Activated naive CD8-positive, alpha-beta T cell treated with anti-CD3 and anti-CD28 coated beads, Interleukin-2, amount 10 ng/mL, durations not matched to agents 7 days and 5 days (primary cell): ENCODE data around the gene CIZ1. TPM values are rescaled to one million over a fixed set of nuclear protein-coding genes. Genes with fewer than 3 reads are reported as not detected.
A peak's percentile ranks its signal among the peaks of the same experiment; 100 is the strongest.

Source experiments
- ATAC-seq: fragments of 150-1000 bp; cut with Tn5 transposase; one replicate; pipeline ENCODE4 v1.10.0; 2021; ENCODE audit warnings: low read depth, moderate library complexity
- POLR2A ChIA-PET: fragments of 350-600 bp; sonication (Branson Sonifier 250); formaldehyde crosslinking; loops from one replicate; lab custom pipeline; 2021; ENCODE audit warnings: antibody characterized with exemption; lab: Charles Lee
- DNase-seq: peaks from one replicate; pipeline ENCODE4 v3.0.0; 2021
- H3K27ac Mint-ChIP-seq: one replicate; pipeline ENCODE4 v1.8.0; 2022; ENCODE audit warnings: mild to moderate bottlenecking, mixed read lengths
- H3K27me3 Mint-ChIP-seq: one replicate; pipeline ENCODE4 v1.8.0; 2022; ENCODE audit warnings: mild to moderate bottlenecking, moderate library complexity, mixed read lengths
- H3K36me3 Mint-ChIP-seq: one replicate; pipeline ENCODE4 v1.8.0; 2021; ENCODE audit warnings: mild to moderate bottlenecking, mixed read lengths
- H3K4me1 Mint-ChIP-seq: one replicate; pipeline ENCODE4 v1.8.0; 2021; ENCODE audit warnings: mixed read lengths
- H3K4me3 Mint-ChIP-seq: one replicate; pipeline ENCODE4 v1.8.0; 2022; ENCODE audit warnings: mild to moderate bottlenecking, moderate library complexity, mixed read lengths
- H3K9me3 Mint-ChIP-seq: one replicate; pipeline ENCODE4 v1.8.0; 2021; ENCODE audit warnings: mixed read lengths
- total RNA-seq, 2 experiments: library from RNA; stranded (reverse); gene quantifications; one replicate each; pipeline ENCODE4 v1.2.3, GENCODE V29; 2021

Gene CIZ1
- total RNA-seq, 2 experiments from 2014 or later, result 149 to 152 TPM

GRCh38 chr9:128219831-128220230 is 28.5 kb upstream of the CIZ1 start:
- POLR2A ChIA-PET, result no interaction called here
- H3K4me1 Mint-ChIP-seq, result peaks cover 11% of the 10 kb centered on the region
- peaks cover 7% of the 10 kb centered on the region for H3K27me3 Mint-ChIP-seq
- no peak overlapping the region for H3K4me3 Mint-ChIP-seq
- DNase-seq (no peak), ATAC-seq (no peak)
- no peaks in the 10 kb centered on the region for H3K36me3 Mint-ChIP-seq
- no peaks in the 10 kb centered on the region for H3K9me3 Mint-ChIP-seq
- H3K27ac Mint-ChIP-seq, result no peak overlapping the region

GRCh38 chr9:128218518-128219389 is 27.4 kb upstream of the CIZ1 start:
- POLR2A ChIA-PET, result interaction anchor here (0.6 to 1.0 kb wide), 6 partner anchors 9 to 612 kb away, joined by 3 to 6 read pairs (median 3); partner anchors contain the start of genes BBLN, GOLGA2 and SWI5
- Mint-ChIP-seq H3K36me3 (no peaks in the 10 kb centered on the region), H3K27ac (peak overlapping the region; percentile 86), H3K4me3 (peak overlapping the region; percentile 82), H3K4me1 (peaks cover 11% of the 10 kb centered on the region), H3K27me3 (peaks cover 10% of the 10 kb centered on the region), H3K9me3 (no peaks in the 10 kb centered on the region)
- peak; percentile 93 for DNase-seq
- peak; percentile 93 for ATAC-seq

GRCh38 chr9:128218172-128218517 is 26.8 kb upstream of the CIZ1 start:
- Mint-ChIP-seq H3K27ac (peak overlapping the region; percentile 86), H3K4me1 (peaks cover 11% of the 10 kb centered on the region), H3K9me3 (no peaks in the 10 kb centered on the region), H3K27me3 (peaks cover 11% of the 10 kb centered on the region), H3K36me3 (no peaks in the 10 kb centered on the region), H3K4me3 (peak overlapping the region; percentile 82)
- ATAC-seq, result no peak
- DNase-seq, result no peak
- POLR2A ChIA-PET, result interaction anchor here (0.6 to 1.0 kb wide), 5 partner anchors 32 to 612 kb away, joined by 3 to 6 read pairs (median 3); partner anchors contain the start of genes BBLN, GOLGA2 and SWI5

- ATAC-seq, result no peak
- Mint-ChIP-seq H3K27me3 (peaks cover 18% of the 10 kb centered on the region), H3K4me3 (no peak overlapping the region), H3K4me1 (peaks cover 11% of the 10 kb centered on the region), H3K36me3 (no peaks in the 10 kb centered on the region), H3K9me3 (no peaks in the 10 kb centered on the region), H3K27ac (peak overlapping the region; percentile 4)
- DNase-seq, result no peak
- POLR2A ChIA-PET, result interaction anchor here (0.5 kb wide), 1 partner anchor 633 kb away, joined by 3 read pairs; no protein-coding TSS in a partner anchor
Measured at GRCh38 chr9:128216781-128217553, 25.6 kb upstream of the CIZ1 start.

GRCh38 chr9:128215491-128216409 is 24.4 kb upstream of the CIZ1 start:
- H3K9me3 Mint-ChIP-seq, result no peaks in the 10 kb centered on the region
- POLR2A ChIA-PET, result interaction anchor here (0.5 kb wide), 1 partner anchor 634 kb away, joined by 3 read pairs; no protein-coding TSS in a partner anchor
- H3K36me3 Mint-ChIP-seq, result no peaks in the 10 kb centered on the region
- H3K27ac Mint-ChIP-seq, result no peak overlapping the region
- H3K27me3 Mint-ChIP-seq, result peaks cover 18% of the 10 kb centered on the region
- ATAC-seq, result no peak
- peaks cover 11% of the 10 kb centered on the region for H3K4me1 Mint-ChIP-seq
- DNase-seq, result no peak
- no peak overlapping the region for H3K4me3 Mint-ChIP-seq

GRCh38 chr9:128214571-128215490 is 23.5 kb upstream of the CIZ1 start:
- peaks cover 11% of the 10 kb centered on the region for H3K4me1 Mint-ChIP-seq
- no peak overlapping the region for H3K27ac Mint-ChIP-seq
- POLR2A ChIA-PET, result no interaction called here
- peaks cover 17% of the 10 kb centered on the region for H3K27me3 Mint-ChIP-seq
- H3K4me3 Mint-ChIP-seq, result no peak overlapping the region
- H3K9me3 Mint-ChIP-seq, result no peaks in the 10 kb centered on the region
- no peak for DNase-seq
- no peak for ATAC-seq
- H3K36me3 Mint-ChIP-seq, result no peaks in the 10 kb centered on the region

- POLR2A ChIA-PET, result interaction anchor here (0.5 kb wide), 1 partner anchor 260 kb away, joined by 3 read pairs; no protein-coding TSS in a partner anchor
- Mint-ChIP-seq H3K4me1 (peaks cover 9% of the 10 kb centered on the region), H3K27me3 (peaks cover 17% of the 10 kb centered on the region), H3K9me3 (no peaks in the 10 kb centered on the region), H3K27ac (no peak overlapping the region), H3K36me3 (no peaks in the 10 kb centered on the region), H3K4me3 (no peak overlapping the region)
- DNase-seq (no peak), ATAC-seq (no peak)
Measured at GRCh38 chr9:128213746-128214497, 22.6 kb upstream of the CIZ1 start.

- Mint-ChIP-seq H3K4me1 (no peaks in the 10 kb centered on the region), H3K4me3 (no peak overlapping the region), H3K9me3 (no peaks in the 10 kb centered on the region), H3K27ac (no peak overlapping the region), H3K27me3 (peaks cover 17% of the 10 kb centered on the region), H3K36me3 (no peaks in the 10 kb centered on the region)
- POLR2A ChIA-PET, result no interaction called here
- ATAC-seq, result no peak
- no peak for DNase-seq
Measured at GRCh38 chr9:128211981-128212281, 20.6 kb upstream of the CIZ1 start.

GRCh38 chr9:128211186-128211980 is 20.0 kb upstream of the CIZ1 start:
- Mint-ChIP-seq H3K4me1 (no peaks in the 10 kb centered on the region), H3K9me3 (no peaks in the 10 kb centered on the region)

GRCh38 chr9:128208946-128209669 is 17.7 kb upstream of the CIZ1 start:
- Mint-ChIP-seq H3K27me3 (peaks cover 33% of the 10 kb centered on the region), H3K27ac (no peak overlapping the region), H3K9me3 (no peaks in the 10 kb centered on the region), H3K36me3 (no peaks in the 10 kb centered on the region), H3K4me3 (no peak overlapping the region), H3K4me1 (peaks cover 3% of the 10 kb centered on the region)
- POLR2A ChIA-PET, result no interaction called here
- no peak for ATAC-seq
- DNase-seq, result no peak

More at GRCh38 chr9:128211186-128211980, 20.0 kb upstream of the CIZ1 start:
- no peaks in the 10 kb centered on the region for H3K36me3 Mint-ChIP-seq
- no peak overlapping the region for H3K27ac Mint-ChIP-seq
- no peak overlapping the region for H3K4me3 Mint-ChIP-seq
- POLR2A ChIA-PET, result no interaction called here
- ATAC-seq (no peak), DNase-seq (no peak)
- peaks cover 16% of the 10 kb centered on the region for H3K27me3 Mint-ChIP-seq
